H1 (cell line): Measurements from ENCODE around the gene NFATC1. TPM values are rescaled to one million over a fixed set of nuclear protein-coding genes. Genes with fewer than 3 reads are reported as not detected.

Source experiments
- CTCF ChIA-PET: fragments of 300-600 bp; sonication (Branson Sonifier 250); formaldehyde crosslinking; loops from one replicate; lab custom pipeline; 2021; ENCODE audit not compliant: partially characterized antibody; lab: Charles Lee
- POLR2A ChIA-PET: fragments of 300-600 bp; sonication (Branson Sonifier 250); formaldehyde crosslinking; loops from one replicate; lab custom pipeline; 2021; ENCODE audit warnings: inconsistent platforms; ENCODE audit not compliant: partially characterized antibody; lab: Charles Lee
- DNase-seq, 2 experiments: peaks; one replicate each; pipeline versions ENCODE4 v3.0.0 to v3.0.0-alpha.2; 2010 to 2022; ENCODE audit warnings: low spot score in 2 of 2, low read depth in 1 of 2, mixed read lengths in 1 of 2
- FAIRE-seq: peaks from 2 replicates; lab custom pipeline; 2011; peaks lifted over from hg19 to GRCh38; lab: Jason Lieb, UNC
- H2AFZ ChIP-seq: 2 replicates; pipeline ENCODE4 v1.8.1; 2012; ENCODE audit warnings: low read length, inconsistent platforms
- H2AK5ac ChIP-seq: 2 replicates; pipeline ENCODE4 v1.6.1; 2013; ENCODE audit warnings: low read depth, low read length
- H2BK120ac ChIP-seq: replicated peaks from 2 replicates; pipeline ENCODE3; 2013; ENCODE audit warnings: low read depth, low read length, inconsistent platforms
- H2BK12ac ChIP-seq: 2 replicates; pipeline ENCODE4 v1.6.1; 2013; ENCODE audit warnings: low read depth, low read length
- H2BK15ac ChIP-seq: 2 replicates; pipeline ENCODE4 v1.6.1; 2013; ENCODE audit warnings: low read length
- H2BK20ac ChIP-seq: 2 replicates; pipeline ENCODE4 v1.6.1; 2013; ENCODE audit warnings: low read length
- H2BK5ac ChIP-seq: 2 replicates; pipeline ENCODE4 v1.6.1; 2013; ENCODE audit warnings: low read depth, low read length
- H3K14ac ChIP-seq: 2 replicates; pipeline ENCODE4 v1.6.1; 2013; ENCODE audit warnings: inconsistent platforms; ENCODE audit not compliant: insufficient read length
- H3K18ac ChIP-seq: 2 replicates; pipeline ENCODE4 v1.6.1; 2013; ENCODE audit warnings: low read length; ENCODE audit errors: extremely low read depth
- H3K23ac ChIP-seq: 2 replicates; pipeline ENCODE4 v1.6.1; 2013; ENCODE audit warnings: inconsistent platforms; ENCODE audit not compliant: insufficient read length
- H3K23me2 ChIP-seq: 2 replicates; pipeline ENCODE4 v1.6.1; 2013; ENCODE audit warnings: low read depth, low read length
- H3K27ac ChIP-seq: 2 replicates; pipeline ENCODE4 v1.6.1; 2011; ENCODE audit warnings: low read depth, low read length, inconsistent platforms
- H3K27me3 ChIP-seq, 4 experiments: replicated peaks in 1 of 4; 1 replicate in 1 of 4; 2 replicates in 3 of 4; pipeline versions ENCODE4 v1.6.1 to v1.8.1; 2011 to 2013; ENCODE audit warnings: low read length in 3 of 4, mild to moderate bottlenecking in 3 of 4, inconsistent platforms in 2 of 4, mixed read lengths in 2 of 4, moderate library complexity in 1 of 4; ENCODE audit not compliant: control insufficient read depth in 3 of 4, insufficient read depth in 3 of 4; ENCODE audit errors: extremely low read depth in 1 of 4
- H3K36me3 ChIP-seq, 4 experiments: 2 replicates each; pipeline versions ENCODE4 v1.6.1 to v1.8.1; 2011 to 2013; ENCODE audit warnings: mild to moderate bottlenecking in 4 of 4, low read length in 3 of 4, moderate library complexity in 2 of 4, control low read depth in 1 of 4, inconsistent platforms in 1 of 4; ENCODE audit not compliant: insufficient read depth in 4 of 4, control insufficient read depth in 2 of 4
- H3K4ac ChIP-seq: replicated peaks from 2 replicates; pipeline ENCODE3; 2013; ENCODE audit warnings: low read length, low read depth, mixed read lengths, inconsistent platforms; ENCODE audit not compliant: insufficient read length
- H3K4me1 ChIP-seq, 4 experiments: replicated peaks in 1 of 4; 1 replicate in 1 of 4; 2 replicates in 3 of 4; pipeline versions ENCODE4 v1.6.1 to v1.8.1; 2011 to 2013; ENCODE audit warnings: low read length in 3 of 4, inconsistent platforms in 2 of 4, mixed read lengths in 1 of 4; ENCODE audit not compliant: insufficient read depth in 4 of 4, control insufficient read depth in 3 of 4
- H3K4me2 ChIP-seq, 2 experiments: 2 replicates each; pipeline versions ENCODE4 v1.6.1 to v1.8.1; 2011 to 2013; ENCODE audit warnings: low read depth in 2 of 2, low read length in 2 of 2, control low read depth in 1 of 2, inconsistent platforms in 1 of 2, mild to moderate bottlenecking in 1 of 2; ENCODE audit not compliant: insufficient read depth in 1 of 2
- H3K4me3 ChIP-seq, 4 experiments: fragments of 200-600, 300-600 bp in 1 of 4; sonication (generic), shearing (Covaris generic), sonication (Bioruptor Twin) in 1 of 4; 2 replicates each; pipeline versions ENCODE4 v1.5.1 to v1.8.1; 2011 to 2016; ENCODE audit warnings: low read length in 4 of 4, low read depth in 3 of 4, control low read depth in 2 of 4, inconsistent platforms in 2 of 4, mild to moderate bottlenecking in 2 of 4, mixed read lengths in 1 of 4, moderate library complexity in 1 of 4; ENCODE audit not compliant: insufficient read depth in 2 of 4; ENCODE audit errors: extremely low read depth in 1 of 4
- H3K56ac ChIP-seq: replicated peaks from 2 replicates; pipeline ENCODE3; 2013; ENCODE audit warnings: low read depth, mild to moderate bottlenecking, mixed read lengths, low read length, inconsistent platforms; ENCODE audit not compliant: insufficient read length
- H3K79me1 ChIP-seq: 2 replicates; pipeline ENCODE4 v1.6.1; 2013; ENCODE audit warnings: low read depth, low read length, control low read depth
- H3K79me2 ChIP-seq, 2 experiments: 2 replicates each; pipeline versions ENCODE4 v1.6.1 to v1.8.1; 2012 to 2013; ENCODE audit warnings: low read length in 2 of 2, mild to moderate bottlenecking in 2 of 2, inconsistent platforms in 1 of 2; ENCODE audit not compliant: insufficient read depth in 2 of 2, control insufficient read depth in 1 of 2
- H3K9ac ChIP-seq, 4 experiments: replicated peaks in 1 of 4; 1 replicate in 1 of 4; 2 replicates in 3 of 4; pipeline versions ENCODE4 v1.6.1 to v1.8.1; 2011 to 2013; ENCODE audit warnings: low read depth in 3 of 4, low read length in 3 of 4, control low read depth in 2 of 4, mild to moderate bottlenecking in 2 of 4, moderate library complexity in 2 of 4, inconsistent platforms in 1 of 4; ENCODE audit errors: extremely low read depth in 1 of 4
- H3K9me3 ChIP-seq, 2 experiments: 2 replicates each; pipeline versions ENCODE4 v1.6.1 to v1.8.1; 2012 to 2013; ENCODE audit warnings: mild to moderate bottlenecking in 2 of 2, moderate library complexity in 2 of 2, control low read depth in 1 of 2, inconsistent platforms in 1 of 2, low read depth in 1 of 2, low read length in 1 of 2, mixed read lengths in 1 of 2; ENCODE audit not compliant: insufficient read depth in 2 of 2
- H4K20me1 ChIP-seq, 2 experiments: replicated peaks in 1 of 2; 2 replicates each; pipeline versions ENCODE3 to v1.8.1; 2011 to 2013; ENCODE audit warnings: inconsistent platforms in 2 of 2, low read length in 2 of 2, mild to moderate bottlenecking in 1 of 2; ENCODE audit not compliant: insufficient read depth in 2 of 2, control insufficient read depth in 1 of 2
- H4K5ac ChIP-seq: 2 replicates; pipeline ENCODE4 v1.6.1; 2013; ENCODE audit warnings: low read length, low read depth, mixed read lengths, inconsistent platforms; ENCODE audit not compliant: insufficient read length
- H4K8ac ChIP-seq: 2 replicates; pipeline ENCODE4 v1.8.0; 2013; ENCODE audit warnings: mild to moderate bottlenecking, moderate library complexity, low read length, inconsistent platforms; ENCODE audit not compliant: insufficient read depth; ENCODE audit errors: extremely low read depth
- H4K91ac ChIP-seq: replicated peaks from 2 replicates; pipeline ENCODE3; 2013; ENCODE audit warnings: low read length, mixed read lengths, inconsistent platforms; ENCODE audit not compliant: insufficient read length
- CBX5 ChIP-seq: fragments of 300-800, 300-1000 bp; sonication (generic); IDR thresholded peaks from 2 replicates; pipeline ENCODE4 v1.7.1; 2016; ENCODE audit warnings: antibody characterized with exemption, low read length, low read depth
- CHD2 ChIP-seq: IDR thresholded peaks from 2 replicates; pipeline ENCODE4 v1.6.1; 2012; ENCODE audit warnings: low read length, improper control_type of control experiment
- CREB1 ChIP-seq: IDR thresholded peaks from 2 replicates; pipeline ENCODE4 v1.6.1; 2012; ENCODE audit warnings: inconsistent platforms
- EGR1 ChIP-seq: IDR thresholded peaks from 2 replicates; pipeline ENCODE4 v1.6.1; 2011; ENCODE audit warnings: low read depth, low read length, borderline replicate concordance
- SP4 ChIP-seq: IDR thresholded peaks from 2 replicates; pipeline ENCODE4 v1.6.1; 2012; ENCODE audit warnings: low read length, inconsistent platforms
- WGBS, 2 experiments: shearing (Covaris generic) in 1 of 2; methylation state at CpG; one replicate each; pipeline versions ENCODE4 v1.1.6 to v1.1.7; 2013 to 2015; ENCODE audit warnings: low lambda C conversion rate in 2 of 2, mixed read lengths in 2 of 2, inconsistent platforms in 1 of 2, low coverage in 1 of 2, missing lambda C conversion rate in 1 of 2; ENCODE audit not compliant: insufficient replicate concordance in 2 of 2, insufficient coverage in 1 of 2, insufficient read length in 1 of 2; ENCODE audit errors: extremely low coverage in 1 of 2, missing lambda C conversion rate in 1 of 2; 5-methylcytosine and 5-hydroxymethylcytosine counted together
- polyA plus RNA-seq, 7 experiments: library from polyadenylated mRNA; depleted of rRNA in 3 of 7; stranded (reverse) in 5 of 7; unstranded in 2 of 7; fragments of >200 nt in 5 of 7; fragments of 200-250 nt in 2 of 7; gene quantifications; 1 replicate in 5 of 7; 2 replicates in 1 of 7; 4 replicates in 1 of 7; pipeline versions ENCODE4 v1.2.1 to v1.2.3, GENCODE V29; 2011 to 2013; ENCODE audit warnings: missing spikeins in 2 of 7, mixed read lengths in 2 of 7
- total RNA-seq: library from RNA; stranded (reverse); fragmentation: NEBNext Ultra II Directional; extraction: Animal tissue kit (Norgen Biotek cat#: 25700); gene quantifications from 2 replicates; pipeline ENCODE4 v1.2.1, GENCODE V29; 2021
- TF ChIP-seq, protein P1 (sequence below): IDR thresholded peaks from 2 replicates; pipeline ENCODE4 v1.6.1; 2011; ENCODE audit warnings: low read length, improper control_type of control experiment

Gene NFATC1
- total and polyA plus RNA-seq, 2 of the 8 experiments (the other 6 are each of a cell fraction or from before 2014, with no cell fraction given): 2.0 to 6.6 TPM

- Histone ChIP-seq H3K18ac (no peak overlapping the region), H3K4me2 (no peak overlapping the region), H3K23me2 (no peaks in the 10 kb centered on the region), H2BK15ac (no peak overlapping the region), H3K4me1 (no peaks in the 10 kb centered on the region)
- TF ChIP-seq EGR1: no peak
- TF ChIP-seq, protein P1, sequence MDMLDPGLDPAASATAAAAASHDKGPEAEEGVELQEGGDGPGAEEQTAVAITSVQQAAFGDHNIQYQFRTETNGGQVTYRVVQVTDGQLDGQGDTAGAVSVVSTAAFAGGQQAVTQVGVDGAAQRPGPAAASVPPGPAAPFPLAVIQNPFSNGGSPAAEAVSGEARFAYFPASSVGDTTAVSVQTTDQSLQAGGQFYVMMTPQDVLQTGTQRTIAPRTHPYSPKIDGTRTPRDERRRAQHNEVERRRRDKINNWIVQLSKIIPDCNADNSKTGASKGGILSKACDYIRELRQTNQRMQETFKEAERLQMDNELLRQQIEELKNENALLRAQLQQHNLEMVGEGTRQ: no peak
- no peak for TF ChIP-seq CBX5
- no peak for TF ChIP-seq CHD2
- no peak for TF ChIP-seq CREB1
- TF ChIP-seq SP4: no peak
- TF ChIP-seq, all 59 proteins: peak for 0
- peaks cover 0 to 1% of the 10 kb centered on the region in 2 experiments for H4K20me1 ChIP-seq
- H3K23ac ChIP-seq: no peak overlapping the region
- H3K27ac ChIP-seq: no peak overlapping the region
- H3K56ac ChIP-seq: no peak overlapping the region
- CTCF ChIA-PET: no interaction called here
- H3K79me1 ChIP-seq: no peaks in the 10 kb centered on the region
- H4K5ac ChIP-seq: no peak overlapping the region
- H4K91ac ChIP-seq: no peak overlapping the region
- no peak overlapping the region for H4K8ac ChIP-seq
- FAIRE-seq: no peak
- no peak overlapping the region for H2AK5ac ChIP-seq
- WGBS, 2 experiments: 95% methylated on average over 2 of the region's 2 CpGs; no CpG with 5 or more reads in 1 of the 2 experiments
- H3K9me3 ChIP-seq: no peaks in the 10 kb centered on the region; a peak in 1 of 4 replicates
- POLR2A ChIA-PET: interaction anchor here (0.6 kb wide), 1 partner anchor 243 kb away, joined by 3 read pairs; no protein-coding TSS in a partner anchor
- H3K79me2 ChIP-seq: no peaks in the 10 kb centered on the region
- H3K36me3 ChIP-seq: no peaks in the 10 kb centered on the region; a peak in 1 of 8 replicates
- H3K4ac ChIP-seq: no peak overlapping the region
- H2BK20ac ChIP-seq: no peak overlapping the region
- H3K14ac ChIP-seq: no peak overlapping the region
- no peak for DNase-seq
- no peak overlapping the region for H2BK5ac ChIP-seq
- H3K4me3 ChIP-seq: no peak overlapping the region
- H2BK12ac ChIP-seq: no peak overlapping the region
- H2BK120ac ChIP-seq: no peak overlapping the region
- no peaks in the 10 kb centered on the region for H3K27me3 ChIP-seq
- no peak overlapping the region for H3K9ac ChIP-seq
- H2AFZ ChIP-seq: no peak overlapping the region
Measured at GRCh38 chr18:79372991-79373390, 22.7 kb upstream of the NFATC1 start.
